H1 (cell line): ENCODE data around the gene DLEC1. TPM values are rescaled to one million over a fixed set of nuclear protein-coding genes. Genes with fewer than 3 reads are reported as not detected.

Experiments
- CTCF ChIA-PET: fragments of 300-600 bp; sonication (Branson Sonifier 250); formaldehyde crosslinking; loops from one replicate; lab custom pipeline; 2021; ENCODE audit not compliant: partially characterized antibody; lab: Charles Lee
- POLR2A ChIA-PET: fragments of 300-600 bp; sonication (Branson Sonifier 250); formaldehyde crosslinking; loops from one replicate; lab custom pipeline; 2021; ENCODE audit warnings: inconsistent platforms; ENCODE audit not compliant: partially characterized antibody; lab: Charles Lee
- DNase-seq, 2 experiments: peaks; one replicate each; pipeline versions ENCODE4 v3.0.0 to v3.0.0-alpha.2; 2010 to 2022; ENCODE audit warnings: low spot score in 2 of 2, low read depth in 1 of 2, mixed read lengths in 1 of 2
- FAIRE-seq: peaks from 2 replicates; lab custom pipeline; 2011; peaks lifted over from hg19 to GRCh38; lab: Jason Lieb, UNC
- H2AFZ ChIP-seq: 2 replicates; pipeline ENCODE4 v1.8.1; 2012; ENCODE audit warnings: low read length, inconsistent platforms
- H2AK5ac ChIP-seq: 2 replicates; pipeline ENCODE4 v1.6.1; 2013; ENCODE audit warnings: low read depth, low read length
- H2BK120ac ChIP-seq: replicated peaks from 2 replicates; pipeline ENCODE3; 2013; ENCODE audit warnings: low read depth, low read length, inconsistent platforms
- H2BK12ac ChIP-seq: 2 replicates; pipeline ENCODE4 v1.6.1; 2013; ENCODE audit warnings: low read depth, low read length
- H2BK15ac ChIP-seq: 2 replicates; pipeline ENCODE4 v1.6.1; 2013; ENCODE audit warnings: low read length
- H2BK20ac ChIP-seq: 2 replicates; pipeline ENCODE4 v1.6.1; 2013; ENCODE audit warnings: low read length
- H2BK5ac ChIP-seq: 2 replicates; pipeline ENCODE4 v1.6.1; 2013; ENCODE audit warnings: low read depth, low read length
- H3K14ac ChIP-seq: 2 replicates; pipeline ENCODE4 v1.6.1; 2013; ENCODE audit warnings: inconsistent platforms; ENCODE audit not compliant: insufficient read length
- H3K18ac ChIP-seq: 2 replicates; pipeline ENCODE4 v1.6.1; 2013; ENCODE audit warnings: low read length; ENCODE audit errors: extremely low read depth
- H3K23ac ChIP-seq: 2 replicates; pipeline ENCODE4 v1.6.1; 2013; ENCODE audit warnings: inconsistent platforms; ENCODE audit not compliant: insufficient read length
- H3K23me2 ChIP-seq: 2 replicates; pipeline ENCODE4 v1.6.1; 2013; ENCODE audit warnings: low read depth, low read length
- H3K27ac ChIP-seq: 2 replicates; pipeline ENCODE4 v1.6.1; 2011; ENCODE audit warnings: low read depth, low read length, inconsistent platforms
- H3K27me3 ChIP-seq, 4 experiments: replicated peaks in 1 of 4; 1 replicate in 1 of 4; 2 replicates in 3 of 4; pipeline versions ENCODE4 v1.6.1 to v1.8.1; 2011 to 2013; ENCODE audit warnings: low read length in 3 of 4, mild to moderate bottlenecking in 3 of 4, inconsistent platforms in 2 of 4, mixed read lengths in 2 of 4, moderate library complexity in 1 of 4; ENCODE audit not compliant: control insufficient read depth in 3 of 4, insufficient read depth in 3 of 4; ENCODE audit errors: extremely low read depth in 1 of 4
- H3K36me3 ChIP-seq, 4 experiments: 2 replicates each; pipeline versions ENCODE4 v1.6.1 to v1.8.1; 2011 to 2013; ENCODE audit warnings: mild to moderate bottlenecking in 4 of 4, low read length in 3 of 4, moderate library complexity in 2 of 4, control low read depth in 1 of 4, inconsistent platforms in 1 of 4; ENCODE audit not compliant: insufficient read depth in 4 of 4, control insufficient read depth in 2 of 4
- H3K4ac ChIP-seq: replicated peaks from 2 replicates; pipeline ENCODE3; 2013; ENCODE audit warnings: low read length, low read depth, mixed read lengths, inconsistent platforms; ENCODE audit not compliant: insufficient read length
- H3K4me1 ChIP-seq, 4 experiments: replicated peaks in 1 of 4; 1 replicate in 1 of 4; 2 replicates in 3 of 4; pipeline versions ENCODE4 v1.6.1 to v1.8.1; 2011 to 2013; ENCODE audit warnings: low read length in 3 of 4, inconsistent platforms in 2 of 4, mixed read lengths in 1 of 4; ENCODE audit not compliant: insufficient read depth in 4 of 4, control insufficient read depth in 3 of 4
- H3K4me2 ChIP-seq, 2 experiments: 2 replicates each; pipeline versions ENCODE4 v1.6.1 to v1.8.1; 2011 to 2013; ENCODE audit warnings: low read depth in 2 of 2, low read length in 2 of 2, control low read depth in 1 of 2, inconsistent platforms in 1 of 2, mild to moderate bottlenecking in 1 of 2; ENCODE audit not compliant: insufficient read depth in 1 of 2
- H3K4me3 ChIP-seq, 4 experiments: fragments of 200-600, 300-600 bp in 1 of 4; sonication (generic), shearing (Covaris generic), sonication (Bioruptor Twin) in 1 of 4; 2 replicates each; pipeline versions ENCODE4 v1.5.1 to v1.8.1; 2011 to 2016; ENCODE audit warnings: low read length in 4 of 4, low read depth in 3 of 4, control low read depth in 2 of 4, inconsistent platforms in 2 of 4, mild to moderate bottlenecking in 2 of 4, mixed read lengths in 1 of 4, moderate library complexity in 1 of 4; ENCODE audit not compliant: insufficient read depth in 2 of 4; ENCODE audit errors: extremely low read depth in 1 of 4
- H3K56ac ChIP-seq: replicated peaks from 2 replicates; pipeline ENCODE3; 2013; ENCODE audit warnings: low read depth, mild to moderate bottlenecking, mixed read lengths, low read length, inconsistent platforms; ENCODE audit not compliant: insufficient read length
- H3K79me1 ChIP-seq: 2 replicates; pipeline ENCODE4 v1.6.1; 2013; ENCODE audit warnings: low read depth, low read length, control low read depth
- H3K79me2 ChIP-seq, 2 experiments: 2 replicates each; pipeline versions ENCODE4 v1.6.1 to v1.8.1; 2012 to 2013; ENCODE audit warnings: low read length in 2 of 2, mild to moderate bottlenecking in 2 of 2, inconsistent platforms in 1 of 2; ENCODE audit not compliant: insufficient read depth in 2 of 2, control insufficient read depth in 1 of 2
- H3K9ac ChIP-seq, 4 experiments: replicated peaks in 1 of 4; 1 replicate in 1 of 4; 2 replicates in 3 of 4; pipeline versions ENCODE4 v1.6.1 to v1.8.1; 2011 to 2013; ENCODE audit warnings: low read depth in 3 of 4, low read length in 3 of 4, control low read depth in 2 of 4, mild to moderate bottlenecking in 2 of 4, moderate library complexity in 2 of 4, inconsistent platforms in 1 of 4; ENCODE audit errors: extremely low read depth in 1 of 4
- H3K9me3 ChIP-seq, 2 experiments: 2 replicates each; pipeline versions ENCODE4 v1.6.1 to v1.8.1; 2012 to 2013; ENCODE audit warnings: mild to moderate bottlenecking in 2 of 2, moderate library complexity in 2 of 2, control low read depth in 1 of 2, inconsistent platforms in 1 of 2, low read depth in 1 of 2, low read length in 1 of 2, mixed read lengths in 1 of 2; ENCODE audit not compliant: insufficient read depth in 2 of 2
- H4K20me1 ChIP-seq, 2 experiments: replicated peaks in 1 of 2; 2 replicates each; pipeline versions ENCODE3 to v1.8.1; 2011 to 2013; ENCODE audit warnings: inconsistent platforms in 2 of 2, low read length in 2 of 2, mild to moderate bottlenecking in 1 of 2; ENCODE audit not compliant: insufficient read depth in 2 of 2, control insufficient read depth in 1 of 2
- H4K5ac ChIP-seq: 2 replicates; pipeline ENCODE4 v1.6.1; 2013; ENCODE audit warnings: low read length, low read depth, mixed read lengths, inconsistent platforms; ENCODE audit not compliant: insufficient read length
- H4K8ac ChIP-seq: 2 replicates; pipeline ENCODE4 v1.8.0; 2013; ENCODE audit warnings: mild to moderate bottlenecking, moderate library complexity, low read length, inconsistent platforms; ENCODE audit not compliant: insufficient read depth; ENCODE audit errors: extremely low read depth
- H4K91ac ChIP-seq: replicated peaks from 2 replicates; pipeline ENCODE3; 2013; ENCODE audit warnings: low read length, mixed read lengths, inconsistent platforms; ENCODE audit not compliant: insufficient read length
- NRF1 ChIP-seq: IDR thresholded peaks from 2 replicates; pipeline ENCODE4 v1.6.1; 2011; ENCODE audit warnings: mild to moderate bottlenecking, low read depth, low read length, improper control_type of control experiment
- SP4 ChIP-seq: IDR thresholded peaks from 2 replicates; pipeline ENCODE4 v1.6.1; 2012; ENCODE audit warnings: low read length, inconsistent platforms
- TAF1 ChIP-seq: IDR thresholded peaks from 2 replicates; pipeline ENCODE4 v1.6.1; 2011; ENCODE audit warnings: mild to moderate bottlenecking, low read depth, low read length
- WGBS, 2 experiments: shearing (Covaris generic) in 1 of 2; methylation state at CpG; one replicate each; pipeline versions ENCODE4 v1.1.6 to v1.1.7; 2013 to 2015; ENCODE audit warnings: low lambda C conversion rate in 2 of 2, mixed read lengths in 2 of 2, inconsistent platforms in 1 of 2, low coverage in 1 of 2, missing lambda C conversion rate in 1 of 2; ENCODE audit not compliant: insufficient replicate concordance in 2 of 2, insufficient coverage in 1 of 2, insufficient read length in 1 of 2; ENCODE audit errors: extremely low coverage in 1 of 2, missing lambda C conversion rate in 1 of 2; 5-methylcytosine and 5-hydroxymethylcytosine counted together
- polyA plus RNA-seq, 7 experiments: library from polyadenylated mRNA; depleted of rRNA in 3 of 7; stranded (reverse) in 5 of 7; unstranded in 2 of 7; fragments of >200 nt in 5 of 7; fragments of 200-250 nt in 2 of 7; gene quantifications; 1 replicate in 5 of 7; 2 replicates in 1 of 7; 4 replicates in 1 of 7; pipeline versions ENCODE4 v1.2.1 to v1.2.3, GENCODE V29; 2011 to 2013; ENCODE audit warnings: missing spikeins in 2 of 7, mixed read lengths in 2 of 7
- total RNA-seq: library from RNA; stranded (reverse); fragmentation: NEBNext Ultra II Directional; extraction: Animal tissue kit (Norgen Biotek cat#: 25700); gene quantifications from 2 replicates; pipeline ENCODE4 v1.2.1, GENCODE V29; 2021

The DLEC1 gene
- total and polyA plus RNA-seq, 2 of the 8 experiments (the other 6 are each of a cell fraction or from before 2014, with no cell fraction given): 0.26 to 0.76 TPM

DNA sequence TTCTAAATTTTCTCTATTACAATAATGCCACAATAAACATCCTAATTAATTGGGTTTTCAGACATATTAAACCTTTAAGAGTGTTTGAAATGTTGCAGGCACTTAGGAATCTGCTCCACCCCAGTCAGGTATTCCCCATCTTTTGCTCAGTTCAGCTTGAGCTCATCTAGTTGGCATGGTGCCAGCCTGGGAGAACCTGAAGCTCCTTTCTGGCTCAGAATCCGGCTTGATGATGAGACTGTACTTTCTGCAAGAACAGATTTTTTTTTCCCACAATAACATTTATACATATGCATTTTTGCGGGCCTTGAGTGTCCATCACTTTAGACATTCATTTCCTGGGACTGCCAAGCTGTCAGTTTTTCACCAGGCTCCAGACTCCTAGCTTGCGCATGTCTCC lies 118.6 kb downstream of the DLEC1 start:
- POLR2A ChIA-PET: interaction anchor here (1.0 kb wide), 1 partner anchor 15 kb away, joined by 3 read pairs; no protein-coding TSS in a partner anchor
- Histone ChIP-seq H2BK12ac (no peak overlapping the region), H3K14ac (no peak overlapping the region), H3K36me3 (no peaks in the 10 kb centered on the region), H3K23me2 (no peaks in the 10 kb centered on the region), H4K91ac (no peak overlapping the region), H2BK120ac (no peak overlapping the region), H2BK15ac (no peak overlapping the region), H3K27ac (no peak overlapping the region), H3K18ac (no peak overlapping the region), H3K4me2 (no peak overlapping the region), H3K4me1 (no peaks in the 10 kb centered on the region; a peak in 1 of 7 replicates), H3K56ac (no peak overlapping the region), H2AFZ (no peak overlapping the region), H3K79me2 (no peaks in the 10 kb centered on the region), H3K27me3 (no peaks in the 10 kb centered on the region), H4K20me1 (no peaks in the 10 kb centered on the region), H4K5ac (no peak overlapping the region), H3K9me3 (no peaks in the 10 kb centered on the region), H3K4ac (no peak overlapping the region), H2BK20ac (no peak overlapping the region), H3K9ac (no peak overlapping the region), H3K79me1 (no peaks in the 10 kb centered on the region), H3K23ac (no peak overlapping the region), H2AK5ac (no peak overlapping the region), H2BK5ac (no peak overlapping the region), H3K4me3 (no peak overlapping the region), H4K8ac (no peak overlapping the region)
- WGBS, 2 experiments: 85% methylated on average over 3 of the region's 3 CpGs; no CpG with 5 or more reads in 1 of the 2 experiments
- DNase-seq: no peak
- CTCF ChIA-PET: interaction anchor here (1.2 to 10.9 kb wide), 4 partner anchors 17 to 364 kb away, joined by 3 to 52 read pairs (median 4); partner anchors contain the start of genes ACAA1 and MYD88
- TF ChIP-seq NRF1 (no peak), TAF1 (no peak), SP4 (no peak)
- FAIRE-seq: no peak
